ENCODE data around the gene BICD2.

GRCh38 chr9:92807757-92808725 is 43.4 kb upstream of the BICD2 start:
- TF ChIP-seq CTCF (IDR thresholded peaks at IDR 0.05) (no peak), POLR2AphosphoS5 (IDR thresholded peaks at IDR 0.05) (no peak), POLR2A (IDR thresholded peaks at IDR 0.05) (no peak), EP300 (IDR thresholded peaks at IDR 0.05) (no peak)

Data from upper lobe of left lung (tissue), 4 donors.